Measurements from ENCODE around the gene CLPTM1. TPM values are rescaled to one million over a fixed set of nuclear protein-coding genes. Genes with fewer than 3 reads are reported as not detected.
"Not testable (repeated sequence)": the region's sequence is repeated elsewhere in the genome, so short reads cannot be mapped to it uniquely, and the experiment has no call there.

The CLPTM1 gene
- total RNA-seq, 1 donor from 2014 or later = 93.2 TPM

GRCh38 chr19:44908836-44909261, 46.3 kb upstream of the CLPTM1 start:
- no peaks in the 10 kb centered on the region for H3K36me3 Mint-ChIP-seq (ENCODE audit: low read depth)
- no peak overlapping the region for H3K4me3 Mint-ChIP-seq
- peaks cover 38% of the 10 kb centered on the region for H3K27me3 Mint-ChIP-seq (ENCODE audit: low read depth)
- no peaks in the 10 kb centered on the region for H3K9me3 Mint-ChIP-seq
- H3K27ac Mint-ChIP-seq (ENCODE audit: unreplicated experiment) = no peak overlapping the region
- TF ChIP-seq CTCF (conservative IDR thresholded peaks at IDR 0.05) = no peak
- peaks cover 34% of the 10 kb centered on the region for H3K4me1 Mint-ChIP-seq
- DNase-seq (ENCODE audit: low read depth, low spot score) = no peak

- peaks cover 36% of the 10 kb centered on the region for H3K27me3 Mint-ChIP-seq (ENCODE audit: low read depth)
- no peak for DNase-seq (ENCODE audit: low read depth, low spot score)
- no peaks in the 10 kb centered on the region for H3K9me3 Mint-ChIP-seq
- no peak overlapping the region for H3K27ac Mint-ChIP-seq (ENCODE audit: unreplicated experiment)
- peaks cover 37% of the 10 kb centered on the region for H3K4me1 Mint-ChIP-seq
- no peak for TF ChIP-seq CTCF (conservative IDR thresholded peaks at IDR 0.05)
- peak overlapping the region; percentile 31 for H3K4me3 Mint-ChIP-seq
- H3K36me3 Mint-ChIP-seq (ENCODE audit: low read depth) = no peaks in the 10 kb centered on the region
Observed at GRCh38 chr19:44909775-44910174, 45.4 kb upstream of the CLPTM1 start.

- not testable (repeated sequence) for DNase-seq (ENCODE audit: low read depth, low spot score); H3K4me3 Mint-ChIP-seq; H3K36me3 Mint-ChIP-seq (ENCODE audit: low read depth); H3K27ac Mint-ChIP-seq (ENCODE audit: unreplicated experiment); H3K9me3 Mint-ChIP-seq
- Mint-ChIP-seq H3K27me3 (ENCODE audit: low read depth) (peaks cover 16% of the 10 kb centered on the region), H3K4me1 (peaks cover 27% of the 10 kb centered on the region)
Observed at GRCh38 chr19:44911896-44912295, 43.3 kb upstream of the CLPTM1 start.

DNA sequence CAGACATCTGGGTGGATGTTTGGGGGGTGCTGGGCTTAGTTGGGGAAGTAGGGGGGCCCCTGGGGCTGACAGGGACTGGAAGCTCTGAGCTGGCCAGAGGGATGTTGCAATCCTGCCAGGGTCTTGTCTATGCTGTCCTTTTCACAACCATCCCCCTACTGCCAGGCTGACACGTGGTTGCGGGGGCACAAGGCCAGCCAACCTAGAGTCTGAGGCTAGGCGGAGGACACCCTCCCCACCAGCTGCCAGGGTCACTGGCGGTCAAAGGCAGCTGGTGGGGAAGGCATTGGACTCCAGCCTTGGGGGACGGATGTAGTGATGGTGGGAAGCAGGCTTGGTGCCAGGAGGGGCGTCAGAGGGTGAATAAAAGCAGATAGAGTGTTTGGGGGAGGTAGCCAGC, 42.3 kb upstream of the CLPTM1 start:
- TF ChIP-seq CTCF (conservative IDR thresholded peaks at IDR 0.05) = no peak
- DNase-seq (ENCODE audit: low read depth, low spot score) = no peak
- no peaks in the 10 kb centered on the region for H3K36me3 Mint-ChIP-seq (ENCODE audit: low read depth)
- no peaks in the 10 kb centered on the region for H3K9me3 Mint-ChIP-seq
- H3K27me3 Mint-ChIP-seq (ENCODE audit: low read depth) = peaks cover 10% of the 10 kb centered on the region
- H3K4me1 Mint-ChIP-seq = peaks cover 26% of the 10 kb centered on the region
- peak overlapping the region; percentile 45 for H3K4me3 Mint-ChIP-seq
- no peak overlapping the region for H3K27ac Mint-ChIP-seq (ENCODE audit: unreplicated experiment)

- not testable (repeated sequence) for H3K9me3 Mint-ChIP-seq; H3K27me3 Mint-ChIP-seq (ENCODE audit: low read depth); H3K36me3 Mint-ChIP-seq (ENCODE audit: low read depth); DNase-seq (ENCODE audit: low read depth, low spot score)
- H3K27ac Mint-ChIP-seq (ENCODE audit: unreplicated experiment) = peak overlapping the region; percentile 98
- peaks cover 23% of the 10 kb centered on the region for H3K4me1 Mint-ChIP-seq
- peak overlapping the region; percentile 96 for H3K4me3 Mint-ChIP-seq
Observed at GRCh38 chr19:44913512-44914432, 41.4 kb upstream of the CLPTM1 start.

DNA sequence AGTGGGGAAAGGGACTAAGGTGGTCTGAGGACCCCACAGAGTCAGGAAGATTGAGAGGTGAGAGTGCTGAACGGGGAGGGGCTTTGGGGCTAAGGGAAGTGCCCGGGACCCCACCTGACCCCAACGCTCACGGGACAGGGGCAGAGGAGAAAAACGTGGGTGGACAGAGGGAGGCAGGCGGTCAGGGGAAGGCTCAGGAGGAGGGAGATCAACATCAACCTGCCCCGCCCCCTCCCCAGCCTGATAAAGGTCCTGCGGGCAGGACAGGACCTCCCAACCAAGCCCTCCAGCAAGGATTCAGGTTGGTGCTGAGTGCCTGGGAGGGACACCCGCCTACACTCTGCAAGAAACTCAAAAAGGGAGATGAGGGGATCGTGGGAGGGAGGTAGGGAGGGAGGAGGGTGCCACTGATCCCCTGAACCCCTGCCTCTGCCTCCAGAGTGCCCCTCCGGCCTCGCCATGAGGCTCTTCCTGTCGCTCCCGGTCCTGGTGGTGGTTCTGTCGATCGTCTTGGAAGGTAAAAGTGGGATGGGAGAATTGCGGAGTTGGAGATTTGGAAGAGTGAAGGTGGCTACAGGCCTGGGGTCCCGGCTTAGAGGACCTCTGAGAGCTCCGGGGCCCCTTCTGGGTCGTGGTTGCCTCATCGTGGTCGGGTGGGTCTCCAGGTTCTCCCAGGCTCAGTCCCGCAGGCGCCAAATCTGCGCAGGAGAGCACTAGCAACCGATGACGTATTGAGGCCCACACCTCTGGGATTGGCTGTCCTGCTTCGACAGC, 40.6 kb upstream of the CLPTM1 start, which contains the start of gene APOC1:
TSS of gene APOC1 (plus strand) at position 176 of the 774 bp plus-strand sequence. CDS start at position 460, 284 bp downstream.
- peaks cover 23% of the 10 kb centered on the region for H3K4me1 Mint-ChIP-seq
- not testable (repeated sequence) for H3K9me3 Mint-ChIP-seq; H3K36me3 Mint-ChIP-seq (ENCODE audit: low read depth); H3K27me3 Mint-ChIP-seq (ENCODE audit: low read depth)
- H3K4me3 Mint-ChIP-seq = peak within 1 kb of the TSS; percentile 96
- H3K27ac Mint-ChIP-seq (ENCODE audit: unreplicated experiment) = peak within 1 kb of the TSS; percentile 98
- peak; percentile 82 for DNase-seq (ENCODE audit: low read depth, low spot score)
